ENCODE results near the gene ZSCAN22. TPM values are rescaled to one million over a fixed set of nuclear protein-coding genes. Genes with fewer than 3 reads are reported as not detected.

ZSCAN22 gene
- total and polyA plus RNA-seq, 2 experiments from 2014 or later, result 2.0 to 2.2 TPM

GRCh38 chr19:58351990-58352755, 25.4 kb downstream of the ZSCAN22 start:
- Histone ChIP-seq H3K27ac (no peak overlapping the region), H3K27me3 (no peaks in the 10 kb centered on the region), H3K79me2 (peaks cover 6% of the 10 kb centered on the region), H2AFZ (no peak overlapping the region), H4K20me1 (ENCODE audit: insufficient read depth, poor library complexity, severe bottlenecking) (no peaks in the 10 kb centered on the region), H3K4me1 (ENCODE audit: insufficient read depth) (no peaks in the 10 kb centered on the region), H3K4me2 (no peak overlapping the region), H3K9me2 (replicated peaks; ENCODE audit: insufficient read depth) (no peaks in the 10 kb centered on the region), H3K9me3 (ENCODE audit: low read depth) (no peaks in the 10 kb centered on the region), H3K4me3 (no peak overlapping the region), H3K36me3 (replicated peaks; ENCODE audit: insufficient read depth, low read depth) (no peaks in the 10 kb centered on the region)
- DNase-seq (ENCODE audit: low spot score), result no peak
- TF ChIP-seq EZH2phosphoT487 (IDR thresholded peaks at IDR 0.05; ENCODE audit: low read depth, severe bottlenecking, unreplicated experiment), result no peak
- TF ChIP-seq CTCF (IDR thresholded peaks at IDR 0.05; ENCODE audit: poor library complexity), result no peak
- no peak for TF ChIP-seq EZH2 (IDR thresholded peaks at IDR 0.05; ENCODE audit: borderline replicate concordance)
- WGBS (ENCODE audit: low lambda C conversion rate, missing lambda C conversion rate), result 92% methylated on average over 23 of the region's 23 CpGs

- H3K4me2 ChIP-seq, result no peak within 1 kb of the TSS
- 85% methylated on average over 24 of the region's 26 CpGs for WGBS (ENCODE audit: low lambda C conversion rate, missing lambda C conversion rate)
- no peak within 1 kb of the TSS for H3K27ac ChIP-seq
- H3K79me2 ChIP-seq, result peaks cover 6% of the 10 kb centered on the region
- TF ChIP-seq EZH2 (IDR thresholded peaks at IDR 0.05; ENCODE audit: borderline replicate concordance) (no peak), CTCF (IDR thresholded peaks at IDR 0.05; ENCODE audit: poor library complexity) (no peak), EZH2phosphoT487 (IDR thresholded peaks at IDR 0.05; ENCODE audit: low read depth, severe bottlenecking, unreplicated experiment) (no peak)
- no peak within 1 kb of the TSS for H3K4me3 ChIP-seq
- H3K27me3 ChIP-seq, result no peaks in the 10 kb centered on the region
- no peak within 1 kb of the TSS for H2AFZ ChIP-seq
- H4K20me1 ChIP-seq (ENCODE audit: insufficient read depth, poor library complexity, severe bottlenecking), result no peaks in the 10 kb centered on the region
- no peaks in the 10 kb centered on the region for H3K36me3 ChIP-seq (replicated peaks; ENCODE audit: insufficient read depth, low read depth)
- H3K9me2 ChIP-seq (replicated peaks; ENCODE audit: insufficient read depth), result no peaks in the 10 kb centered on the region
- no peaks in the 10 kb centered on the region for H3K9me3 ChIP-seq (ENCODE audit: low read depth)
- no peak for DNase-seq (ENCODE audit: low spot score)
- H3K4me1 ChIP-seq (ENCODE audit: insufficient read depth), result no peaks in the 10 kb centered on the region
Observed at GRCh38 chr19:58352760-58353671, 26.2 kb downstream of the ZSCAN22 start, which contains the start of gene A1BG. TSS of gene A1BG (minus strand) at chr19:58353492. CDS start at chr19:58353437, 55 bp downstream.

GRCh38 chr19:58353717-58354477, 27.1 kb downstream of the ZSCAN22 start:
- Histone ChIP-seq H3K36me3 (replicated peaks; ENCODE audit: insufficient read depth, low read depth) (no peaks in the 10 kb centered on the region), H3K9me3 (ENCODE audit: low read depth) (no peaks in the 10 kb centered on the region), H3K4me1 (ENCODE audit: insufficient read depth) (no peaks in the 10 kb centered on the region), H3K79me2 (peaks cover 2% of the 10 kb centered on the region), H3K4me3 (no peak overlapping the region), H3K9me2 (replicated peaks; ENCODE audit: insufficient read depth) (no peaks in the 10 kb centered on the region), H3K27me3 (no peaks in the 10 kb centered on the region), H3K27ac (no peak overlapping the region), H4K20me1 (ENCODE audit: insufficient read depth, poor library complexity, severe bottlenecking) (no peaks in the 10 kb centered on the region), H2AFZ (no peak overlapping the region), H3K4me2 (no peak overlapping the region)
- DNase-seq (ENCODE audit: low spot score), result no peak
- WGBS (ENCODE audit: low lambda C conversion rate, missing lambda C conversion rate), result 96% methylated on average over 14 of the region's 15 CpGs
- TF ChIP-seq CTCF (IDR thresholded peaks at IDR 0.05; ENCODE audit: poor library complexity) (no peak), EZH2phosphoT487 (IDR thresholded peaks at IDR 0.05; ENCODE audit: low read depth, severe bottlenecking, unreplicated experiment) (no peak), EZH2 (IDR thresholded peaks at IDR 0.05; ENCODE audit: borderline replicate concordance) (no peak)

Data from hepatocyte (in vitro differentiated cells).